ENCODE data around the gene PUS7. TPM values are rescaled to one million over a fixed set of nuclear protein-coding genes. Genes with fewer than 3 reads are reported as not detected.

PUS7 gene, protein sequence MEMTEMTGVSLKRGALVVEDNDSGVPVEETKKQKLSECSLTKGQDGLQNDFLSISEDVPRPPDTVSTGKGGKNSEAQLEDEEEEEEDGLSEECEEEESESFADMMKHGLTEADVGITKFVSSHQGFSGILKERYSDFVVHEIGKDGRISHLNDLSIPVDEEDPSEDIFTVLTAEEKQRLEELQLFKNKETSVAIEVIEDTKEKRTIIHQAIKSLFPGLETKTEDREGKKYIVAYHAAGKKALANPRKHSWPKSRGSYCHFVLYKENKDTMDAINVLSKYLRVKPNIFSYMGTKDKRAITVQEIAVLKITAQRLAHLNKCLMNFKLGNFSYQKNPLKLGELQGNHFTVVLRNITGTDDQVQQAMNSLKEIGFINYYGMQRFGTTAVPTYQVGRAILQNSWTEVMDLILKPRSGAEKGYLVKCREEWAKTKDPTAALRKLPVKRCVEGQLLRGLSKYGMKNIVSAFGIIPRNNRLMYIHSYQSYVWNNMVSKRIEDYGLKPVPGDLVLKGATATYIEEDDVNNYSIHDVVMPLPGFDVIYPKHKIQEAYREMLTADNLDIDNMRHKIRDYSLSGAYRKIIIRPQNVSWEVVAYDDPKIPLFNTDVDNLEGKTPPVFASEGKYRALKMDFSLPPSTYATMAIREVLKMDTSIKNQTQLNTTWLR
- 31.1 and 39.7 TPM in 2 replicates for total RNA-seq

DNA sequence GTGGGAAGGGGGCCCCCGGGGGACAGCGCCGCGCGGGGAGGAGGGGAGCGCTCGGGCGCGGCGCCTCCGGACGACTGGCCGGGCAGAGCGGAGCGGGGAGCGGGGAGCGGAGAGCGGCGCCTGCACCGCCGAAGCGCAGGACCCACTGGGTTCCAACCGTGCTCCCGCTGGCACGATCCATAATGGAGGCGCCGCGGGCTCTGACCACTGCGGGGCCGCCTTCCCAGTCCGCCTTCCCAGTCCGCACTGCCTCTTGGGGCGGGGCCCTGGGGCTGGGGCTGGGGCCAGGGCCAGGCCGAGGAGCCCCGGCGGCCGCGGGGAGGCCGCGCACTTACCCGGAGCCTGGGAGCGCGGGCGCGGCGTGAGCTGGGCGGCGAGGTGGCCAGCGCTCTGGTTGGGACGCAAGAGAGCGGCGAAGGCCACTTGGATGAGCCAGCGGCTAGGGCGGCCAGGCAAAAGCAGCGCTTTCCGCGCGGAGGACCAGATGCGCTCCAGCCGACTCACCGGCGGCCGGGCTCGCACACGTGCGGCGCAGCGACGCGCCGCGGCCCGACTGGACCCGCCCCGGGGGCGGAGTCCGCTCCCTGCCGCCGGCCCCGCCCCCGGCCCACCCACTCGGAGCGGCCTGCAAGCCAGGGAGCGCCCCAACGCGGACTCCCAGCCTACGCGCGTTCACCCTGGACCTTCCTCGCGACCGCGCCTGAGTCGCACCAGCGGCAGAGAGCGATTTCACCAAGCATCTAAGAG is at the start of gene PUS7:
Gene PUS7 (minus strand): TSS at position 555 of the 747 bp plus-strand sequence. CDS start 13,759 bp downstream, outside the sequence.

DNA sequence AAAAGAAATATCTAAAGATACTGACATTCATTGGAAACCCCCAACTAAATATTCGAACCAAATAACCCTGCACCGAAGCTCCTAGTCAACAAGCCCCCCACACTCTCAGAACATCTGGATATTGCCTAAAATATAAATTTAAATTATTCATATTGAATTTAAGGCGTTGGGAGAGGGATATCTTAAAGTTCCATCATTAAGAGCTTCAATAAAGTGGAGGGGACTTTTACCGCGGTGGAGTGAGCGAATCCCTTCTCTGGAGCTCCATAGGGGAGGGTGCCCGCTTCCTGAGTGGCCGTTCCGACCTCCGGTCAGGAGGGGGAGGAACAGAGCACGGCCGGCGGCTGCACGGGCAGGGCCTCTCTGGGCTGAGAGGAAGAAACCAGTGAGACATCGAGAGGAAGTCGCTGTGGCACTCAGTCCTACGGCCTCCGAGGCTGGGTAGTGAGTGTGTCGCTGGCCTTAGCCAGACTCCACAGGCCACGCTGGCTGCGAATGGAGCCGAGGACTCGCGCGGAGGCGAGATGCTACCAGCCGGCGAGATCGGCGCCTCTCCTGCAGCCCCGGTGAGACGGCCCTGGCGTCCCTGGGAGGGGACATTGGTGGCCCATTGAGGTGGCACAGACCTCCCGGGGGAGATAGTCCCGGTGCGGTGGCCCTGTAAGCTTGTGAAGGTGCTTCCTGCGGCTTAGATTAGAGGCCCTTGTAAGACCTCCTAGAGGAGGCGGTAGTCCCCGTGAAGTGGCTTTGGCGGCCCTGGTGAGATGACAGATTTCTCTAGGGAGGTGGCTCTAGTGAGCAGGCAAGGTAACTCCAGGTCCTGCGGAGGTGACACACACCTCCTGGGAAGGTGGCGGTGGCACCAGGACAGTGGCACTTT is 10.0 kb upstream of the PUS7 start, which contains the start of gene RINT1:
Gene RINT1 (plus strand): TSS at position 410 of the 880 bp plus-strand sequence. CDS start 115 bp downstream, at position 525.

Other genes starting within 250 kb of the PUS7 start
- 94.0 and 96.4 TPM in 2 replicates for gene SRPK2, start 133.3 kb downstream of the PUS7 start, total RNA-seq
- gene RINT1, start 9.9 kb upstream of the PUS7 start, total RNA-seq = 18.1 and 20.8 TPM in 2 replicates
- 0.64 and 0.68 TPM in 2 replicates for gene EFCAB10, start 59.2 kb upstream of the PUS7 start, total RNA-seq